A673 (cell line): Measurements from ENCODE around the gene CIAPIN1. TPM values are rescaled to one million over a fixed set of nuclear protein-coding genes. Genes with fewer than 3 reads are reported as not detected.

Experiments used
- BruUV-seq: library from RNA; stranded (reverse); fragments of 400-500 nt; replicated peaks from 2 replicates; lab custom pipeline; 2021; lab: Mats Ljungman, UMichigan
- CTCF ChIA-PET: fragments of 300-600 bp; sonication (Branson Sonifier 250); formaldehyde crosslinking; loops from one replicate; lab custom pipeline; 2022; ENCODE audit warnings: antibody characterized with exemption; lab: Charles Lee
- POLR2A ChIA-PET: fragments of 300-600 bp; sonication (Branson Sonifier 250); formaldehyde crosslinking; loops from one replicate; lab custom pipeline; 2022; ENCODE audit warnings: antibody characterized with exemption; ENCODE audit not compliant: low non-redundant PET; lab: Charles Lee
- DNase-seq: peaks from one replicate; pipeline ENCODE4 v3.0.0-alpha.2; 2015; ENCODE audit warnings: low spot score
- H3K27ac ChIP-seq: fragments of 200-600 bp; sonication (generic); 2 replicates; pipeline ENCODE4 v1.5.1; 2016; ENCODE audit warnings: mixed run types, low read depth, mild to moderate bottlenecking, mixed read lengths, antibody characterized with exemption, low read length; ENCODE audit not compliant: poor library complexity, severe bottlenecking
- H3K27me3 ChIP-seq: fragments of 200-600 bp; sonication (generic); replicated peaks from 2 replicates; pipeline ENCODE4 v1.6.1; 2017; ENCODE audit warnings: mixed run types, low read depth, mild to moderate bottlenecking, mixed read lengths, antibody characterized with exemption, low read length; ENCODE audit not compliant: insufficient read depth, poor library complexity
- H3K36me3 ChIP-seq: fragments of 200-600 bp; sonication (generic); 2 replicates; pipeline ENCODE4 v1.6.1; 2016; ENCODE audit warnings: mixed run types, mild to moderate bottlenecking, mixed read lengths, antibody characterized with exemption, low read length; ENCODE audit not compliant: insufficient read depth, poor library complexity, severe bottlenecking
- H3K4me1 ChIP-seq: fragments of 200-600 bp; sonication (generic); 2 replicates; pipeline ENCODE4 v1.6.1; 2017; ENCODE audit warnings: mixed run types, mild to moderate bottlenecking, mixed read lengths, antibody characterized with exemption, low read length; ENCODE audit not compliant: insufficient read depth, poor library complexity, severe bottlenecking
- H3K4me3 ChIP-seq: fragments of 200-600 bp; sonication (generic); 2 replicates; pipeline ENCODE4 v1.5.1; 2016; ENCODE audit warnings: low read depth, mixed run types, mild to moderate bottlenecking, mixed read lengths, low read length; ENCODE audit not compliant: poor library complexity, severe bottlenecking
- H3K9me3 ChIP-seq: fragments of 200-600 bp; sonication (generic); 2 replicates; pipeline ENCODE4 v1.6.1; 2016; ENCODE audit warnings: mixed run types, low read depth, mild to moderate bottlenecking, mixed read lengths, antibody characterized with exemption, low read length; ENCODE audit not compliant: poor library complexity, severe bottlenecking
- EZH2 ChIP-seq: fragments of 200-600 bp; sonication (generic); IDR thresholded peaks from 2 replicates; pipeline ENCODE4 v1.6.1; 2017; ENCODE audit warnings: borderline replicate concordance, low read depth, mild to moderate bottlenecking, mixed read lengths, antibody characterized with exemption, low read length; ENCODE audit not compliant: poor library complexity, severe bottlenecking
- intact Hi-C: fragments of 100-400 bp; cut with micrococcal nuclease; formaldehyde crosslinking; loops from one replicate; pipeline ENCODE4 v1.10.0; 2022; ENCODE audit not compliant: unreplicated experiment
- total RNA-seq: library from RNA; stranded (reverse); gene quantifications from 2 replicates; pipeline ENCODE4 v1.2.3, GENCODE V29; 2021
- TF ChIP-seq, protein P1 (sequence below): fragments of 300-800, 200-600 bp; sonication (generic); conservative IDR thresholded peaks from 2 replicates; pipeline ENCODE4 v1.5.1; 2017; ENCODE audit warnings: low read depth, mild to moderate bottlenecking, antibody characterized with exemption, low read length, moderate library complexity, mixed read lengths

The CIAPIN1 gene
- total RNA-seq, 1 experiment from 2014 or later = 95.1 TPM

DNA sequence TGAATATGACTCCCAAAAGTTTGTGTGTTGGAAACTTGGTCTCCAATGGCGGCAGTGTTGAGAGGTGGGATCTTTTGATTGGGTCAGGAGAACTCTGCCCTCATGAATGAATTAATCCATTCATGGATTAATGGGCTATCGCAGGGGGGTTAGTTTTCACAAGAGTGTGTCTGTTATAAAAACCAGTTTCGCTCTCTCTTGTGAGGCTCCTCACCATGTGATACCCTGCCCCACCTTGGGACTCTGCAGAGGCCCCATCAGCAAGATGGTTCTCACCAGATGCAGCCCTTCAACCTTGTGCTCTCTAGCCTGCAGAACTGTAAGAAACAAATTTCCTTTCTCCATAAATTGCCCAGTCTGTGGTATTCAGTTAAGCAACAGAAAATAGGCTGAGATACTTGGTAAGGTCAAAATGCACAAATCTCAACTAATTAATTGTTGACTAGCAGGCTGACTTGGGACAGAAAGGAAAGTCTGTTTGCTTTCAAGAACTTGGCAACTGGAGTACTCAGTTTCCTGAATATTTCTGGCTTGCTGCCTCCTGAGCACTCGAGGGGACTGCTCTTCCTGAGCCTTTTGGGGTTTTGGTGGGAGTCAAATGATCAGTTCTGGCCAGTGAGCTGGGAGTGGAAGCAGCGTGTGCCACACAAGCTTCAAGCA is 56.4 kb downstream of the CIAPIN1 start:
- no TSS peak for BruUV-seq
- Histone ChIP-seq H3K4me1 (peaks cover 4% of the 10 kb centered on the region), H3K4me3 (no peak overlapping the region), H3K27ac (no peak overlapping the region), H3K36me3 (no peaks in the 10 kb centered on the region), H3K9me3 (no peaks in the 10 kb centered on the region), H3K27me3 (no peaks in the 10 kb centered on the region)
- ChIA-PET POLR2A (no interaction called here), CTCF (no interaction called here)
- DNase-seq = no peak
- TF ChIP-seq, protein P1, sequence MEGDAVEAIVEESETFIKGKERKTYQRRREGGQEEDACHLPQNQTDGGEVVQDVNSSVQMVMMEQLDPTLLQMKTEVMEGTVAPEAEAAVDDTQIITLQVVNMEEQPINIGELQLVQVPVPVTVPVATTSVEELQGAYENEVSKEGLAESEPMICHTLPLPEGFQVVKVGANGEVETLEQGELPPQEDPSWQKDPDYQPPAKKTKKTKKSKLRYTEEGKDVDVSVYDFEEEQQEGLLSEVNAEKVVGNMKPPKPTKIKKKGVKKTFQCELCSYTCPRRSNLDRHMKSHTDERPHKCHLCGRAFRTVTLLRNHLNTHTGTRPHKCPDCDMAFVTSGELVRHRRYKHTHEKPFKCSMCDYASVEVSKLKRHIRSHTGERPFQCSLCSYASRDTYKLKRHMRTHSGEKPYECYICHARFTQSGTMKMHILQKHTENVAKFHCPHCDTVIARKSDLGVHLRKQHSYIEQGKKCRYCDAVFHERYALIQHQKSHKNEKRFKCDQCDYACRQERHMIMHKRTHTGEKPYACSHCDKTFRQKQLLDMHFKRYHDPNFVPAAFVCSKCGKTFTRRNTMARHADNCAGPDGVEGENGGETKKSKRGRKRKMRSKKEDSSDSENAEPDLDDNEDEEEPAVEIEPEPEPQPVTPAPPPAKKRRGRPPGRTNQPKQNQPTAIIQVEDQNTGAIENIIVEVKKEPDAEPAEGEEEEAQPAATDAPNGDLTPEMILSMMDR = no peak
- no peak for TF ChIP-seq EZH2
- intact Hi-C loops = no loop called here

GRCh38 chr16:57389087-57389468 is 58.1 kb downstream of the CIAPIN1 start:
- POLR2A ChIA-PET = no interaction called here
- Histone ChIP-seq H3K27ac (no peak overlapping the region), H3K4me1 (peaks cover 4% of the 10 kb centered on the region), H3K9me3 (no peaks in the 10 kb centered on the region), H3K4me3 (no peak overlapping the region), H3K27me3 (no peaks in the 10 kb centered on the region), H3K36me3 (no peaks in the 10 kb centered on the region)
- no peak for TF ChIP-seq EZH2
- TF ChIP-seq, protein P1 = no peak
- BruUV-seq = no TSS peak
- intact Hi-C loops = no loop called here
- CTCF ChIA-PET = no interaction called here
- DNase-seq = no peak

DNA sequence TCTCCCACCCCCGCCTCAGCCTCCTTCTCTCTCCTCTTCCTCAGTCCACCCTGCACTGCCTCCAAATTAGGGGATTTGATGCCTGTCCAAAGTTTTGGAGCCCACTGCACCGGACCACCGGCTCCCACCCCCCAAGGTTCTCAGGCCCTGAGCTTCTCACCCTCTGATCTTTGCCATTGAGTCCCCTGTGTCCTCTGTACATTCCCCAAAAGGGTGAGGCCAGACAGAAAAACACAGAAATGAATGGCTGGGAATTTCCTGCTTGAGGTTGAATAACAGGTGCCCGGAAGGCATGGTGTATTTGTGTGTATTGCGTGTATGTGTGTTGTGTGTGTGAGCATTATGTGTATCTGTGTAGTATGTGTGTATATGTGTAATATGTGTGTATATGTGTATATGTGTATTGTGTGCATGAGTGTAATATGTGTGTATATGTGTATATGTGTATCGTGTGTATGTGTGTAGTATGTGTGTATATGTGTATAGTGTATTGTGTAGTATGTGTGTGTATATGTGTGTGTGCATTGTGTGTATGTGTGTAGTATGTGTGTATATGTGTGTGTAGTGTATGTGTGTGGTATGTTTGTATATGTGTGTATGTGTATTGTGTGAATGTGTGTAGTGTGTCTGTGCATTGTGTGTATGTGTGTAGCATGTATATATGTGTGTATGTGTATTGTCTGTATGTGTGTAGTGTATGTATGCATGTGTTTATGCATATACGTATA is 58.7 kb downstream of the CIAPIN1 start:
- ChIA-PET POLR2A (no interaction called here), CTCF (no interaction called here)
- no peak overlapping the region for H3K27ac ChIP-seq
- no peaks in the 10 kb centered on the region for H3K27me3 ChIP-seq
- no peak overlapping the region for H3K4me3 ChIP-seq
- intact Hi-C loops = no loop called here
- TF ChIP-seq, protein P1 = no peak
- no peak for TF ChIP-seq EZH2
- no peaks in the 10 kb centered on the region for H3K36me3 ChIP-seq
- no peaks in the 10 kb centered on the region for H3K9me3 ChIP-seq
- BruUV-seq = no TSS peak
- H3K4me1 ChIP-seq = peaks cover 4% of the 10 kb centered on the region
- no peak for DNase-seq
